Stimulated activated CD8-positive, alpha-beta memory T cell treated with anti-CD3 and anti-CD28 coated beads, Interleukin-4, amount 100 ng/mL, for 4 hours (primary cell): ENCODE results near the gene GAPVD1.
"Not testable (repeated sequence)": the region's sequence is repeated elsewhere in the genome, so short reads cannot be mapped to it uniquely, and the experiment has no call there.

ENCODE experiments used
- DNase-seq, 2 donors: peaks; one replicate each; pipeline ENCODE4 v3.0.0-alpha.2; 2020; ENCODE audit warnings: low read depth in 2 of 2, low spot score in 1 of 2

The GAPVD1 gene

GRCh38 chr9:125254231-125254630, 7.4 kb upstream of the GAPVD1 start:
- no peak for DNase-seq

GRCh38 chr9:125255781-125256391, 5.7 kb upstream of the GAPVD1 start:
- DNase-seq, result no peak

GRCh38 chr9:125258160-125258785, 3.4 kb upstream of the GAPVD1 start:
- no peak for DNase-seq

GRCh38 chr9:125258832-125259534, 2.6 kb upstream of the GAPVD1 start:
- no peak for DNase-seq

DNA sequence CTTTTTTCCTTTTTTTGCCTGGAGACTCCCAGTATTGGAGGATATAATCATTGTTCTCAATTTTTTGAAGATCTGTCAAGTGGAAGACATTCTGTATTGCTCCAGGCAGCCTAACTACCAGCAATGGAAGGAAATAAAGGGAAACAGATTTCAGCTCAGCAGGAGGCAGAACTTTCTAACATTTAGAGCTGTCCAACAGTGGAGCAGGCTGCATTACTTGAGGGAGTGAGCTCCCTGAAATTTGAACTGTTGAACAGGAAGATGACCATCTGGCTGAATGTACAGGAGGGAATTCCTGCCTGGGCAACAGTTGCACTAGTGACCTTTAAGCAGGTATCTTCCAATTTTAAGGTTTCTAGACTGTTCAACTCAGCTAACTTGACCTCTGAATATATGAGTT, 1.1 kb upstream of the GAPVD1 start:
- DNase-seq, result no peak

GRCh38 chr9:125262294-125262991, 817 bp downstream of the GAPVD1 start:
- no peak for DNase-seq

DNA sequence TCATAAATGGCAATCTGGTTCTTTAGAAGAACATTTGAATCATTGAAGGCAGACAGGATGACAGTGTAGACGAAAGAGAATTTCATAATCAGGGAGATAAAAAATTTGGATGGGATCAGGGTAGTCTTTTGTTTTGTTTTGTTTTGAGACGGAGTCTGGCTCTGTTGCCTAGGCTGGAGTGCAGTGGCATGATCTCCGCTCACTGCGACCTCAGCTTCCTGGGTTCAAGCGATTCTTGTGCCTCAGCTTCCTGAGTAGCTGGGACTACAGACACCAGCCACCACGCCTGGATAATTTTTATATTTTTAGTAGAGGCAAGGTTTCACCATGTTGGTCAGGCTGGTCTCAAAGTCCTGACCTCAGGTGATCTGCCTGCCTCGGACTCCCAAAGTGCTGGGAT, 2.4 kb downstream of the GAPVD1 start:
- not testable (repeated sequence) for DNase-seq

- DNase-seq, result no peak
Measured at GRCh38 chr9:125268394-125269013, 6.9 kb downstream of the GAPVD1 start.

DNA sequence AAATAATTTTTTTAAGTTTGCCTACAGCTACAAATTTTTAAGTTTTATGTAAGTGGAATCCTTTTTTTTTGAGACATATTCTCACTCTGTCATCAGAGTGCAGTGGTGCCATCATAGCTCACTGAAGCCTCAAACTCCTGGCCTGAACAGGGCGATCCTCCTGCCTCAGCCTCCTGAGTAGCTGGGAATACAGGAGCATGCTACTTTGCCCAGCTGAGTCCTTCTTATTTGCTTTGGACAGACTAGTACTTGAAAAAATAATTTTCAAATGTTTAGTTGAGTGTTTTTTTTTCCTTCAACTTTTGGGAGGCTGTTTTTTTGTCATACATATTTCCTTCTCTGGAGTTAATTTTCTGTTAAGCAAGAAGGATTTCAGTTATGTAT, 7.4 kb downstream of the GAPVD1 start:
- no peak for DNase-seq

DNA sequence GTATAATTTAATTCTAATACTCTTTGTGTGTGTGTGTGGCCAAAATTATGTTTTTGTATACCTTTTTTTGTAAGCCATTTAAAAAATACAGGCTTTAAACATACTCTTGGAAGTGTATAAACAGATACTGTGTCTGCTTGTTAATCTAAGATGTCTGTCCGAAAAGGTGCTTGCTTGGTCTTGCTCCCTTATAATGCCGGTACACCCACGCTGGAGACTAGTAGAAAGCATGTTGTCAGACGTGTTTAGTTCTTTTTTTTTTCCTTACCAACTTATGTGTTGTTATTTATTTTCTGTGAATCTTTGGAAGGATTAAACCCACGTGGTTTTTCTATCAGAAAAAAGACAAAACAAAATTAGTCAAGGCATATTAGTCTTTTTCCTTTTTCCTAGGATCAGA, 9.5 kb downstream of the GAPVD1 start:
- no peak for DNase-seq

DNA sequence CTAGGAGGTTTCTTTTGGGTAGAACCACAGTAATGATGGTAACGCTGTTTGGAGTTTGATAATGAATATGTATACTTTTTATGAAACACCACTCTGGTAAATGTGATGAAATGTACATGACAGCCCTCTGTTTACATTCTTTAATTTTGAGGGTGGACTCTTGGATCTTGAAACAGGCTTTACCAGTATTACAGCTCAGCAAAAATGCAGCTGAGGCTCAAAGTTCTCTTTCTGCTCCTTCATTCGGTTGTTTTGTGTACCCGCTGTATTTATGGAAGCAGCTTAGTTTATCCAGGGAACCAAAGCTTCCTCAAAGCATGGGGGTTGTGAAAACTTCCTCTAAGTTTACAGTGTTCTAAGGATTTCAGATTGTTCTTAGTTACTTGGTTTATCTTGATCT, 11.1 kb downstream of the GAPVD1 start:
- DNase-seq, result no peak

GRCh38 chr9:125276771-125277170, 15.1 kb downstream of the GAPVD1 start:
- DNase-seq, result no peak

DNA sequence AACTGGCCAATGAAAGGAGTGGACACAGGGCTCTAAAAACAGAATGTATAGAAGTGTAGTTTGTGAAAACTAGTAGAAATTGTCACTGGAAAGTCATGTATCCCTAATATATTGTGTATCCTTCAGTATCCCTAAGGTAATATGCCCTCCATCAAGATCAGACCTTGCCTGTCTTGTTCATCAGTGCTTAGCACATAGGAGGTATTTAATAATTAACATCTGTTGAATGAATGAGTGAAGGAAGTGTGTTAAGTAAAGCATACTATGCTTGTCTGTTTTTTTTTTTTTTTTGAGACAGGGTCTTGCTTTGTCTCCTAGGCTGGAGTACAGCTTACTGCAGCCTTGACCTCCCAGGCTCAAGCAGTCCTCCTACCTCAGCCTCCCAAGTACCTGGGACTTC, 15.8 kb downstream of the GAPVD1 start:
- DNase-seq, result no peak

DNA sequence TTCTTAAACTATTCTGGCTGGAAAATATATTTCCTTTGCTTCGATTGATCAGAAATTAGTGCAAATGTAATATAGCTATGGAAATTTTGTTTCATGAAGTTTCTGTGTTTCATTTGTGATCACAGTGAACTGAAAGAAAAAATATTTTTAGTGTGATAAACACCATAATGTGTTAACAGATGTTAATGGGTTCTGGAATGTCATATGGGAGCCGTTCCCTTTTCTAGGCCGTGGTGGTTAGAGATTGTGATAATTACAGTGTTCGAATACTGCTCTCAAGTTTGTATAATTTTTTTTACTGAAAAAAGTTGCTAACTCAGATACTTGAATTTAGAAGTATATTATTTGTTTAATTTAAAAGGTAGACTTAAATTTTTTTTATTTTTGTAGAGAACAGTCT, 19.3 kb downstream of the GAPVD1 start:
- DNase-seq, result no peak

DNA sequence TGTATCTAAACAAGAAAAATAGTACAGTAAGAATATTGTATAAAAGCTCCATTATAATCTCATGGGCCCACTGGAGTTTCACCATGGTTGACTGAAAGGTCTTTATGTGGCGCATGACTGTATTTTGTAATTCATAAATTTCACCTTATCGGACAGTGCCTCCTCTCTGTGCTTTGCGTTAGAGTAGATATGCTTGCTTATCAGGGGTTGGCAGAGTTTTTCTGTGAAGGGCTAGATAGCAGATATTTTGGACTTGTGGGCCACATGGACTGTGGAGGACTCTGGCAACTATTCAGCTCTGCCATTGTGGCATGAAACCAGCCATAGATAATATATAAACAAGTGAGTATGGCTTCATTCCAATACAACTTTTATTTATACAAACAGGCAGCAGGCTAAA, 23.2 kb downstream of the GAPVD1 start:
- DNase-seq, result no peak

- not testable (repeated sequence) for DNase-seq
Measured at GRCh38 chr9:125286935-125287433, 25.4 kb downstream of the GAPVD1 start.

DNA sequence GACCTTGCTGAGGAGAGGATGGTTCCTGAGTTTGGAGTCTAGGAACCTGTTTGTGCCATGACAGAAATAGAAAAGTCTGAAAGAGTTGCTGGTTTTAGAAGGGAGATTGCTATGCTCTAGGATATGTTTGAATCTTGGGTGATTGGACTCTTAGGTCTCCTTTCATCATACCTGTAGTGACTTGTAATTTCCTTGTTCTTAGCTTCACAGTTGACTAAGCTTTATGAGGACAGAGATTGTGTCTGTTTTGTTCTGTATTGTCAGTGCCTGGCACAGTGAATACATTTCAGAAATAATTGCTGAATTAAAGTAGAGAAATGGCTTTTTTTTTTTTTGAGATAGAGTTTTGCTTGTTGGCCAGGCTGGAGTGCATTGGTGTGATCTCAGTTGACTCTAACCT, 31.5 kb downstream of the GAPVD1 start:
- no peak for DNase-seq

- DNase-seq, result no peak
Measured at GRCh38 chr9:125295657-125296056, 34.0 kb downstream of the GAPVD1 start.

DNA sequence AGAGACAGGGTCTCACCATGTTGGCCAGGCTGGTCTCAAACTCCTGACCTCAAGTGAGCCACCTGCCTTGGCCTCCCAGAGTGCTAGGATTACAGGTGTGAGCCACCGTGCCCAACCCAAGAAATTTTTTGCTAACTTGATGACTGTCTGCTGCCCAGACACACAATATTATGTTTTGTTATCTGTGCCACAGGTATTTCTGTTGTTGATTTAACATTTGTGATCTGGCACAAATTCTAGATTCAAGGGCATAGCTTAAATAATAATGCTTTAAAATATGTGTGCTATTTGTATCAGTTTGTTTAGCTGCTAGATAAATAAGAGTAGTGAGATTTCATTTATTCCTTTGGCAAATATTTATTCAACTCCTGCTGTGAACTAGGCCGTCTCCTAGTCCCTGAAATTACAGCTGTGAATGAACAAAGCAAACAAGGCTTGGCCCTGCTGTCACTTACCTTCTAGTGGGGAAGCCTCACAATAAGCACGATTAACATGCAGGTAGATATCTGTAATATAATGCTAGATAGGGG, 35.3 kb downstream of the GAPVD1 start:
- no peak for DNase-seq

DNA sequence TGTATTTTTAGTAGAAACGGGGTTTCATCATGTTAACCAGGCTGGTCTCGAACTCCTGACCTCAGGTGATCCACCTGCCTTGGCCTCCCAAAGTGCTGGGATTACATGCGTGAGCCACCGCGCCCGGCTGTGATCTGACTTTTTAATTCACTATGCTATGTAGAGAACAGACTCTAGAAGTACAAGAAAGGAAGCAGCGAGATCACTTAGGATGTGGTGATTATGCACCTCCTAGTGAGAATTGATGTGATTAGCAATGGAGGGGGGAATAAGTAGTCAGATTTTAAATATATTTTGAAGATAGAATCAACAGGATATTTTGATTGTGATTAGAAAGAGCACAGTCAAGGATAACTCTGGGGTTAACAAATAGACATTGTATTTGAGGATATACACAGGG, 36.3 kb downstream of the GAPVD1 start:
- no peak for DNase-seq

GRCh38 chr9:125302241-125302640, 40.6 kb downstream of the GAPVD1 start:
- no peak for DNase-seq
